Measurements from ENCODE around the gene TBX3.

DNA sequence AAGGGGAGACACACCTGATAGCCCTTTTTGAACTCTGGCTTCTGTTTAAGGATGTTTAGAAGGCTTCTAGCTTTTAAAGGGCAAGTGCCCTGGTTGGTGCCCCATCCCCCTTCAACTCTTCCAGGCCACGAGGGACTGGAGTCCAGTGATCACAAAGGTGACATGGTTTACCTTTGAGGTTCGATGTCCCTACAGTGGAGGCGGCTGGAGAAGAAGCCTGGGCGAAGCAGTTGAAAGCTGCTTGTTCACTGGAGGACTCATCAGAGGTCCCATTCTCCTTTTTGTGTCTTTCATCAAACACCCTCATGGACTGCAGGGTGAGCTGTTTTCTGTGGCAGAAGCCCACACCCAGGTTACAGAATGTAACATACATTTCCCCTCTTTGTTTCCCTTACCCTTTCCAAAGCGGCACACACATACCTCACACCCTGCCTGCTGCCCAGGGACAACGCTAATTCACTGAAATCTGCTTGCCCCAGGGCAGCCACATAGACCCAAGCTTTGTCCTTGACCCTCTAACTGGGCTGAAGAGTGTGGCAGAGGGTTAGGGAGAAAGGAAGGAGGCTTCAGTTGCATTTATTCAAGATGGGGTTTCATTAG lies 7.7 kb downstream of the TBX3 start:
- TF ChIP-seq CREM (IDR thresholded peaks at IDR 0.05; ENCODE audit: low read depth) = no peak
- TF ChIP-seq, protein P1, sequence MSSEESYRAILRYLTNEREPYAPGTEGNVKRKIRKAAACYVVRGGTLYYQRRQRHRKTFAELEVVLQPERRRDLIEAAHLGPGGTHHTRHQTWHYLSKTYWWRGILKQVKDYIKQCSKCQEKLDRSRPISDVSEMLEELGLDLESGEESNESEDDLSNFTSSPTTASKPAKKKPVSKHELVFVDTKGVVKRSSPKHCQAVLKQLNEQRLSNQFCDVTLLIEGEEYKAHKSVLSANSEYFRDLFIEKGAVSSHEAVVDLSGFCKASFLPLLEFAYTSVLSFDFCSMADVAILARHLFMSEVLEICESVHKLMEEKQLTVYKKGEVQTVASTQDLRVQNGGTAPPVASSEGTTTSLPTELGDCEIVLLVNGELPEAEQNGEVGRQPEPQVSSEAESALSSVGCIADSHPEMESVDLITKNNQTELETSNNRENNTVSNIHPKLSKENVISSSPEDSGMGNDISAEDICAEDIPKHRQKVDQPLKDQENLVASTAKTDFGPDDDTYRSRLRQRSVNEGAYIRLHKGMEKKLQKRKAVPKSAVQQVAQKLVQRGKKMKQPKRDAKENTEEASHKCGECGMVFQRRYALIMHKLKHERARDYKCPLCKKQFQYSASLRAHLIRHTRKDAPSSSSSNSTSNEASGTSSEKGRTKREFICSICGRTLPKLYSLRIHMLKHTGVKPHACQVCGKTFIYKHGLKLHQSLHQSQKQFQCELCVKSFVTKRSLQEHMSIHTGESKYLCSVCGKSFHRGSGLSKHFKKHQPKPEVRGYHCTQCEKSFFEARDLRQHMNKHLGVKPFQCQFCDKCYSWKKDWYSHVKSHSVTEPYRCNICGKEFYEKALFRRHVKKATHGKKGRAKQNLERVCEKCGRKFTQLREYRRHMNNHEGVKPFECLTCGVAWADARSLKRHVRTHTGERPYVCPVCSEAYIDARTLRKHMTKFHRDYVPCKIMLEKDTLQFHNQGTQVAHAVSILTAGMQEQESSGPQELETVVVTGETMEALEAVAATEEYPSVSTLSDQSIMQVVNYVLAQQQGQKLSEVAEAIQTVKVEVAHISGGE (CRISPR knock-in tag; IDR thresholded peaks at IDR 0.05) = no peak
- TF ChIP-seq POLR2AphosphoS5 (IDR thresholded peaks at IDR 0.05; ENCODE audit: low read length) = no peak
- TF ChIP-seq SIX5 (IDR thresholded peaks at IDR 0.05; ENCODE audit: low read depth, low read length, severe bottlenecking) = no peak
